Endothelial cell of umbilical vein (primary cell): ENCODE data around the gene COX8C. TPM values are rescaled to one million over a fixed set of nuclear protein-coding genes. Genes with fewer than 3 reads are reported as not detected.

Source experiments
- BruUV-seq: library from RNA; stranded (reverse); fragments of 400-500 nt; replicated peaks from 2 replicates; lab custom pipeline; 2021; lab: Mats Ljungman, UMichigan
- CTCF ChIA-PET: fragments of 300-600, 350-600 bp; sonication (Branson Sonifier 250); formaldehyde crosslinking; loops from one replicate; lab custom pipeline; 2021; ENCODE audit warnings: antibody characterized with exemption, inconsistent platforms; lab: Charles Lee
- POLR2A ChIA-PET: fragments of 300-600, 350-600 bp; sonication (Branson Sonifier 250); formaldehyde crosslinking; loops from one replicate; lab custom pipeline; 2021; ENCODE audit warnings: antibody characterized with exemption, inconsistent platforms; lab: Charles Lee
- DNase-seq: peaks from one replicate; pipeline ENCODE4 v3.0.0-alpha.2; 2011; ENCODE audit warnings: low read depth, low spot score
- FAIRE-seq: peaks from 2 replicates; lab custom pipeline; 2011; peaks lifted over from hg19 to GRCh38; lab: Jason Lieb, UNC
- H2AFZ ChIP-seq: 2 replicates; pipeline ENCODE4 v1.6.0; 2012; ENCODE audit warnings: low read depth, low read length, control low read depth, inconsistent platforms
- H3K27ac ChIP-seq: 2 replicates; pipeline ENCODE4 v1.5.1; 2011; ENCODE audit warnings: low read depth, mild to moderate bottlenecking, control low read depth, low read length, moderate library complexity; ENCODE audit not compliant: insufficient read depth
- H3K27me3 ChIP-seq, 2 experiments: 2 replicates each; pipeline versions ENCODE4 v1.6.0 to v1.6.1; 2011; ENCODE audit warnings: low read length in 2 of 2, mixed read lengths in 1 of 2; ENCODE audit not compliant: control insufficient read depth in 2 of 2, insufficient read depth in 2 of 2
- H3K36me3 ChIP-seq, 2 experiments: 2 replicates in 1 of 2; 3 replicates in 1 of 2; pipeline ENCODE4 v1.5.1; 2011; ENCODE audit warnings: low read length in 2 of 2, mild to moderate bottlenecking in 1 of 2, moderate library complexity in 1 of 2; ENCODE audit not compliant: control insufficient read depth in 2 of 2, insufficient read depth in 2 of 2; ENCODE audit errors: extremely low read depth in 1 of 2
- H3K4me1 ChIP-seq: 3 replicates; pipeline ENCODE4 v1.5.1; 2011; ENCODE audit warnings: mild to moderate bottlenecking, low read length; ENCODE audit not compliant: control insufficient read depth, insufficient read depth; ENCODE audit errors: extremely low read depth
- H3K4me2 ChIP-seq: 2 replicates; pipeline ENCODE4 v1.6.1; 2011; ENCODE audit warnings: low read length, control low read depth, mixed read lengths; ENCODE audit not compliant: insufficient read depth
- H3K4me3 ChIP-seq, 3 experiments: fragments of 200-600 bp in 1 of 3; sonication (generic), shearing (Covaris generic) in 1 of 3; replicated peaks in 1 of 3; 2 replicates each; pipeline ENCODE4 v1.5.1; 2011 to 2016; ENCODE audit warnings: control low read depth in 3 of 3, low read length in 3 of 3, mild to moderate bottlenecking in 2 of 3, inconsistent platforms in 1 of 3, low read depth in 1 of 3, moderate library complexity in 1 of 3; ENCODE audit not compliant: insufficient read depth in 1 of 3
- H3K79me2 ChIP-seq: 2 replicates; pipeline ENCODE4 v1.6.0; 2012; ENCODE audit warnings: low read length, inconsistent platforms; ENCODE audit not compliant: control insufficient read depth, insufficient read depth
- H3K9ac ChIP-seq: replicated peaks from 2 replicates; pipeline ENCODE3; 2011; ENCODE audit warnings: low read length, control low read depth; ENCODE audit not compliant: insufficient read depth; ENCODE audit errors: extremely low read depth
- H3K9me1 ChIP-seq: replicated peaks from 3 replicates; pipeline ENCODE4 v1.6.0; 2011; ENCODE audit warnings: mild to moderate bottlenecking, low read length; ENCODE audit not compliant: control insufficient read depth, insufficient read depth; ENCODE audit errors: extremely low read depth
- H3K9me3 ChIP-seq: replicated peaks from 2 replicates; pipeline ENCODE4 v1.5.1; 2012; ENCODE audit warnings: low read length, inconsistent platforms; ENCODE audit not compliant: control insufficient read depth, insufficient read depth
- H4K20me1 ChIP-seq: replicated peaks from 2 replicates; pipeline ENCODE3; 2011; ENCODE audit warnings: mild to moderate bottlenecking, low read length; ENCODE audit not compliant: control insufficient read depth, insufficient read depth; ENCODE audit errors: extremely low read depth
- EZH2 ChIP-seq: IDR thresholded peaks from 2 replicates; pipeline ENCODE4 v1.6.1; 2012; ENCODE audit warnings: borderline replicate concordance, low read depth, mild to moderate bottlenecking, moderate library complexity, low read length, inconsistent platforms; ENCODE audit not compliant: severe bottlenecking
- FOS ChIP-seq: IDR thresholded peaks from 2 replicates; pipeline ENCODE4 v1.6.1; 2011; ENCODE audit warnings: mild to moderate bottlenecking, low read length, moderate library complexity, borderline replicate concordance; ENCODE audit not compliant: insufficient read depth
- GATA2 ChIP-seq: IDR thresholded peaks from 2 replicates; pipeline ENCODE4 v1.7.0; 2011; ENCODE audit warnings: low read depth, mild to moderate bottlenecking, moderate library complexity, mixed read lengths, low read length; ENCODE audit not compliant: insufficient read length, insufficient read depth
- POLR2A ChIP-seq: IDR thresholded peaks from 2 replicates; pipeline ENCODE4 v1.6.1; 2012; ENCODE audit warnings: low read depth, mild to moderate bottlenecking, control low read depth, low read length
- dilution Hi-C: fragments of 300-500 bp; cut with MboI; formaldehyde crosslinking; loops from one replicate; pipeline ENCODE4 v1.15.0; 2019; ENCODE audit warnings: low sequenced_read_pairs; ENCODE audit not compliant: extremely low pct_ligation_motif_present
- intact Hi-C: fragments of 100-400 bp; cut with micrococcal nuclease; formaldehyde crosslinking; loops from one replicate; pipeline ENCODE4 v1.10.0; 2022
- polyA plus RNA-seq, 4 experiments: library from polyadenylated mRNA; depleted of rRNA in 3 of 4; stranded (reverse) in 3 of 4; unstranded in 1 of 4; fragments of >200 nt; gene quantifications; 2 replicates each; pipeline versions ENCODE4 v1.2.1 to v1.2.3, GENCODE V29; 2011 to 2012; ENCODE audit warnings: missing spikeins in 1 of 4
- total RNA-seq: library from RNA; stranded (reverse); gene quantifications from 2 replicates; pipeline ENCODE4 v1.2.3, GENCODE V29; 2021
- TF ChIP-seq, protein P1 (sequence below), 2 donors: IDR thresholded peaks; 1 replicate in 1 of 2; 2 replicates in 1 of 2; pipeline ENCODE4 v1.5.1; 2011; ENCODE audit warnings: low read length in 2 of 2, mild to moderate bottlenecking in 2 of 2, moderate library complexity in 2 of 2, control low read depth in 1 of 2, inconsistent platforms in 1 of 2, low read depth in 1 of 2; ENCODE audit not compliant: insufficient read depth in 1 of 2; ENCODE audit errors: extremely low read depth in 1 of 2
- TF ChIP-seq, protein P2 (sequence below): IDR thresholded peaks from 2 replicates; pipeline ENCODE4 v1.6.1; 2011; ENCODE audit not compliant: insufficient read depth, insufficient read length

Gene COX8C
- total and polyA plus RNA-seq, 2 donors (not counting 3 experiments of a cell fraction or from before 2014, with no cell fraction given) = not detected

DNA sequence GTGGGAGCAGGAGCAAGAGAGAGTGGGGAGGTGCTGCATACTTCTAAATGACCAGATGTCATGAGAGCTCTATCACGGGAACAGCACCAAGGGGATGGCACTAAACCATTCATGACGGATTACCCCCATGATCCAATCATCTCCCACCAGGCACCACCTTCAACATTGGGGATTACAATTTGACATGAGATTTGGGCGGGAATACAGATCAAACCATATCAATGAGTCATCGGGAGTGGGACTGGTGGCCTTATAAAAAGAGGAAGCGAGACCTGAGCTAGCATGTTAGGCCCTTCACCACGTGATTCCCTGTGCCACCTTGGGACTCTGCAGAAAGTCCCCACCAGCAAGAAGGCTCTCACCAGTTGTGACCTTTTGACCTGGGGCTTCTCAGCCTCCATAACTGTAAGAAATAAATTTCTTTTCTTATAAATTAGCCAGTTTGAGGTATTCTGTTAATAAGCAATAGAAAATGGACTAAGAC, 28.7 kb downstream of the COX8C start:
- POLR2A ChIA-PET = no interaction called here
- no peaks in the 10 kb centered on the region for H3K9me1 ChIP-seq
- intact Hi-C loops (no loop called here), dilution Hi-C loops (no loop called here)
- H3K4me3 ChIP-seq = no peak overlapping the region
- H3K9me3 ChIP-seq = no peaks in the 10 kb centered on the region
- FAIRE-seq (no peak), DNase-seq (no peak)
- H3K4me1 ChIP-seq = no peaks in the 10 kb centered on the region
- H2AFZ ChIP-seq = no peak overlapping the region
- CTCF ChIA-PET = no interaction called here
- H3K36me3 ChIP-seq = no peaks in the 10 kb centered on the region
- H3K9ac ChIP-seq = no peak overlapping the region
- TF ChIP-seq, protein P1, sequence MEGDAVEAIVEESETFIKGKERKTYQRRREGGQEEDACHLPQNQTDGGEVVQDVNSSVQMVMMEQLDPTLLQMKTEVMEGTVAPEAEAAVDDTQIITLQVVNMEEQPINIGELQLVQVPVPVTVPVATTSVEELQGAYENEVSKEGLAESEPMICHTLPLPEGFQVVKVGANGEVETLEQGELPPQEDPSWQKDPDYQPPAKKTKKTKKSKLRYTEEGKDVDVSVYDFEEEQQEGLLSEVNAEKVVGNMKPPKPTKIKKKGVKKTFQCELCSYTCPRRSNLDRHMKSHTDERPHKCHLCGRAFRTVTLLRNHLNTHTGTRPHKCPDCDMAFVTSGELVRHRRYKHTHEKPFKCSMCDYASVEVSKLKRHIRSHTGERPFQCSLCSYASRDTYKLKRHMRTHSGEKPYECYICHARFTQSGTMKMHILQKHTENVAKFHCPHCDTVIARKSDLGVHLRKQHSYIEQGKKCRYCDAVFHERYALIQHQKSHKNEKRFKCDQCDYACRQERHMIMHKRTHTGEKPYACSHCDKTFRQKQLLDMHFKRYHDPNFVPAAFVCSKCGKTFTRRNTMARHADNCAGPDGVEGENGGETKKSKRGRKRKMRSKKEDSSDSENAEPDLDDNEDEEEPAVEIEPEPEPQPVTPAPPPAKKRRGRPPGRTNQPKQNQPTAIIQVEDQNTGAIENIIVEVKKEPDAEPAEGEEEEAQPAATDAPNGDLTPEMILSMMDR (IDR thresholded peaks at IDR 0.05; ENCODE audit: extremely low read depth in 1 of 2, insufficient read depth in 1 of 2, low read depth in 1 of 2, low read length in 2 of 2) = no peak
- TF ChIP-seq GATA2 = no peak
- no peak for TF ChIP-seq FOS
- TF ChIP-seq EZH2 = no peak
- TF ChIP-seq POLR2A = no peak
- TF ChIP-seq, protein P2, sequence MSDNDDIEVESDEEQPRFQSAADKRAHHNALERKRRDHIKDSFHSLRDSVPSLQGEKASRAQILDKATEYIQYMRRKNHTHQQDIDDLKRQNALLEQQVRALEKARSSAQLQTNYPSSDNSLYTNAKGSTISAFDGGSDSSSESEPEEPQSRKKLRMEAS = no peak
- H3K79me2 ChIP-seq = no peaks in the 10 kb centered on the region
- no peaks in the 10 kb centered on the region for H3K27me3 ChIP-seq
- no peak overlapping the region for H3K4me2 ChIP-seq
- H4K20me1 ChIP-seq = no peaks in the 10 kb centered on the region
- H3K27ac ChIP-seq = no peak overlapping the region
- no TSS peak for BruUV-seq
